DOHH2 (cell line): ENCODE measurements around the gene TRIP4.

Experiments used
- CTCF ChIP-seq: fragments of 200-600 bp; sonication (generic); IDR thresholded peaks from one replicate; pipeline ENCODE4 v1.5.1; 2014; ENCODE audit warnings: antibody characterized with exemption, mild to moderate bottlenecking, low read depth, low read length; ENCODE audit not compliant: poor library complexity, severe bottlenecking
- EZH2phosphoT487 ChIP-seq: fragments of 200-600 bp; sonication (generic); IDR thresholded peaks from 2 replicates; pipeline ENCODE4 v1.6.1; 2017; ENCODE audit warnings: borderline replicate concordance, mild to moderate bottlenecking, antibody characterized with exemption, low read length, moderate library complexity, mixed read lengths

- TF ChIP-seq EZH2phosphoT487 (no peak), CTCF (no peak)
These were observed 18.5 kb upstream of the TRIP4 start for GRCh38 chr15:64369078-64369607.
